Panc1 (cell line): ENCODE results near the gene MYO1A. TPM values are rescaled to one million over a fixed set of nuclear protein-coding genes. Genes with fewer than 3 reads are reported as not detected.
A peak's percentile ranks its signal among the peaks of the same experiment; 100 is the strongest.
"Not testable (repeated sequence)": the region's sequence is repeated elsewhere in the genome, so short reads cannot be mapped to it uniquely, and the experiment has no call there.

Experiments
- ATAC-seq: fragments of 200-7000 bp; cut with Tn5 transposase; 2 replicates; pipeline ENCODE4 v1.9.1; 2020; ENCODE audit warnings: mild to moderate bottlenecking, moderate library complexity
- BruUV-seq: library from RNA; stranded (reverse); fragments of 400-500 nt; replicated peaks from 2 replicates; lab custom pipeline; 2021; lab: Mats Ljungman, UMichigan
- CTCF ChIA-PET: fragments of 300-600 bp; sonication (Branson Sonifier 250); formaldehyde crosslinking; loops from one replicate; lab custom pipeline; 2022; ENCODE audit warnings: antibody characterized with exemption; lab: Charles Lee
- POLR2A ChIA-PET: fragments of 300-600 bp; sonication (Branson Sonifier 250); formaldehyde crosslinking; loops from one replicate; lab custom pipeline; 2022; ENCODE audit warnings: antibody characterized with exemption; lab: Charles Lee
- DNase-seq: peaks from one replicate; pipeline ENCODE4 v3.0.0-alpha.2; 2010; ENCODE audit warnings: low read depth, low spot score
- H3K27ac ChIP-seq: 2 replicates; pipeline ENCODE4 v1.5.1; 2011; ENCODE audit warnings: mild to moderate bottlenecking, low read length, inconsistent platforms
- H3K27me3 ChIP-seq: fragments of 200-500 bp; sonication (Bioruptor generic); 2 replicates; pipeline ENCODE4 v1.6.0; 2014; ENCODE audit warnings: low read length, inconsistent platforms; ENCODE audit not compliant: control insufficient read depth, insufficient read depth
- H3K36me3 ChIP-seq: fragments of 200-500 bp; sonication (Bioruptor generic); 2 replicates; pipeline ENCODE4 v1.5.1; 2014; ENCODE audit warnings: inconsistent platforms, mild to moderate bottlenecking, low read length, moderate library complexity; ENCODE audit not compliant: control insufficient read depth, insufficient read depth
- H3K4me1 ChIP-seq: 2 replicates; pipeline ENCODE4 v1.5.1; 2011; ENCODE audit warnings: inconsistent platforms, mild to moderate bottlenecking, low read length, moderate library complexity; ENCODE audit not compliant: control insufficient read depth, insufficient read depth
- H3K4me3 ChIP-seq, 2 experiments: 2 replicates each; pipeline ENCODE4 v1.5.1; 2011 to 2012; ENCODE audit warnings: low read depth in 2 of 2, low read length in 2 of 2, mild to moderate bottlenecking in 2 of 2, inconsistent platforms in 1 of 2, moderate library complexity in 1 of 2
- H3K9me3 ChIP-seq: fragments of 200-500 bp; sonication (Bioruptor generic); 2 replicates; pipeline ENCODE4 v1.5.1; 2014; ENCODE audit warnings: low read depth, mild to moderate bottlenecking, inconsistent platforms, low read length, moderate library complexity; ENCODE audit not compliant: control insufficient read depth, insufficient read depth
- POLR2AphosphoS5 ChIP-seq: IDR thresholded peaks from 2 replicates; pipeline ENCODE4 v1.6.1; 2012; ENCODE audit warnings: mild to moderate bottlenecking, low read depth, low read length, moderate library complexity
- SIN3A ChIP-seq: IDR thresholded peaks from 2 replicates; pipeline ENCODE4 v1.6.1; 2012; ENCODE audit warnings: low read depth, mild to moderate bottlenecking, low read length, moderate library complexity, borderline replicate concordance; ENCODE audit not compliant: insufficient read depth
- in situ Hi-C: cut with HindIII; loops from 2 replicates; pipeline ENCODE4 v1.10.0; 2016; ENCODE audit warnings: low sequenced_read_pairs, low pct_unique_long_range_greater_than_20kb
- intact Hi-C: fragments of 100-400 bp; cut with micrococcal nuclease; formaldehyde crosslinking; loops from one replicate; pipeline ENCODE4 v1.10.0; 2022; ENCODE audit not compliant: unreplicated experiment
- total RNA-seq: library from RNA; stranded (reverse); gene quantifications from one replicate; pipeline ENCODE4 v1.2.1, GENCODE V29; 2021; ENCODE audit not compliant: unreplicated experiment
- TF ChIP-seq, protein P1 (sequence below): fragments of 450-650 bp; IDR thresholded peaks from 2 replicates; pipeline ENCODE4 v1.5.1; 2017; ENCODE audit warnings: mild to moderate bottlenecking
- TF ChIP-seq, protein P2 (sequence below), 2 experiments: IDR thresholded peaks; 2 replicates each; pipeline ENCODE4 v1.6.1; 2011 to 2012; ENCODE audit warnings: low read depth in 2 of 2, control low read depth in 1 of 2, low read length in 1 of 2, mild to moderate bottlenecking in 1 of 2, moderate library complexity in 1 of 2; ENCODE audit not compliant: insufficient read depth in 1 of 2

The MYO1A gene
- total RNA-seq, 1 experiment from 2014 or later, result not detected

GRCh38 chr12:56987551-56988053 is 62.3 kb downstream of the MYO1A start:
- Histone ChIP-seq H3K9me3 (no peaks in the 10 kb centered on the region), H3K4me1 (no peaks in the 10 kb centered on the region), H3K27ac (no peak overlapping the region), H3K36me3 (no peaks in the 10 kb centered on the region), H3K27me3 (no peaks in the 10 kb centered on the region; the same call in 1 of the 2 replicates), H3K4me3 (no peak overlapping the region)
- ChIA-PET CTCF (interaction anchor here (0.5 to 1.1 kb wide), 5 partner anchors 147 to 229 kb away, joined by 3 to 13 read pairs (median 6); partner anchors contain the start of gene HSD17B6), POLR2A (no interaction called here)
- no TSS peak for BruUV-seq
- DNase-seq (peak; percentile 39), ATAC-seq (peak; percentile 91)
- TF ChIP-seq, protein P1, sequence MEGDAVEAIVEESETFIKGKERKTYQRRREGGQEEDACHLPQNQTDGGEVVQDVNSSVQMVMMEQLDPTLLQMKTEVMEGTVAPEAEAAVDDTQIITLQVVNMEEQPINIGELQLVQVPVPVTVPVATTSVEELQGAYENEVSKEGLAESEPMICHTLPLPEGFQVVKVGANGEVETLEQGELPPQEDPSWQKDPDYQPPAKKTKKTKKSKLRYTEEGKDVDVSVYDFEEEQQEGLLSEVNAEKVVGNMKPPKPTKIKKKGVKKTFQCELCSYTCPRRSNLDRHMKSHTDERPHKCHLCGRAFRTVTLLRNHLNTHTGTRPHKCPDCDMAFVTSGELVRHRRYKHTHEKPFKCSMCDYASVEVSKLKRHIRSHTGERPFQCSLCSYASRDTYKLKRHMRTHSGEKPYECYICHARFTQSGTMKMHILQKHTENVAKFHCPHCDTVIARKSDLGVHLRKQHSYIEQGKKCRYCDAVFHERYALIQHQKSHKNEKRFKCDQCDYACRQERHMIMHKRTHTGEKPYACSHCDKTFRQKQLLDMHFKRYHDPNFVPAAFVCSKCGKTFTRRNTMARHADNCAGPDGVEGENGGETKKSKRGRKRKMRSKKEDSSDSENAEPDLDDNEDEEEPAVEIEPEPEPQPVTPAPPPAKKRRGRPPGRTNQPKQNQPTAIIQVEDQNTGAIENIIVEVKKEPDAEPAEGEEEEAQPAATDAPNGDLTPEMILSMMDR, result peak; percentile 97
- TF ChIP-seq, protein P2, sequence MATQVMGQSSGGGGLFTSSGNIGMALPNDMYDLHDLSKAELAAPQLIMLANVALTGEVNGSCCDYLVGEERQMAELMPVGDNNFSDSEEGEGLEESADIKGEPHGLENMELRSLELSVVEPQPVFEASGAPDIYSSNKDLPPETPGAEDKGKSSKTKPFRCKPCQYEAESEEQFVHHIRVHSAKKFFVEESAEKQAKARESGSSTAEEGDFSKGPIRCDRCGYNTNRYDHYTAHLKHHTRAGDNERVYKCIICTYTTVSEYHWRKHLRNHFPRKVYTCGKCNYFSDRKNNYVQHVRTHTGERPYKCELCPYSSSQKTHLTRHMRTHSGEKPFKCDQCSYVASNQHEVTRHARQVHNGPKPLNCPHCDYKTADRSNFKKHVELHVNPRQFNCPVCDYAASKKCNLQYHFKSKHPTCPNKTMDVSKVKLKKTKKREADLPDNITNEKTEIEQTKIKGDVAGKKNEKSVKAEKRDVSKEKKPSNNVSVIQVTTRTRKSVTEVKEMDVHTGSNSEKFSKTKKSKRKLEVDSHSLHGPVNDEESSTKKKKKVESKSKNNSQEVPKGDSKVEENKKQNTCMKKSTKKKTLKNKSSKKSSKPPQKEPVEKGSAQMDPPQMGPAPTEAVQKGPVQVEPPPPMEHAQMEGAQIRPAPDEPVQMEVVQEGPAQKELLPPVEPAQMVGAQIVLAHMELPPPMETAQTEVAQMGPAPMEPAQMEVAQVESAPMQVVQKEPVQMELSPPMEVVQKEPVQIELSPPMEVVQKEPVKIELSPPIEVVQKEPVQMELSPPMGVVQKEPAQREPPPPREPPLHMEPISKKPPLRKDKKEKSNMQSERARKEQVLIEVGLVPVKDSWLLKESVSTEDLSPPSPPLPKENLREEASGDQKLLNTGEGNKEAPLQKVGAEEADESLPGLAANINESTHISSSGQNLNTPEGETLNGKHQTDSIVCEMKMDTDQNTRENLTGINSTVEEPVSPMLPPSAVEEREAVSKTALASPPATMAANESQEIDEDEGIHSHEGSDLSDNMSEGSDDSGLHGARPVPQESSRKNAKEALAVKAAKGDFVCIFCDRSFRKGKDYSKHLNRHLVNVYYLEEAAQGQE (IDR thresholded peaks at IDR 0.05; ENCODE audit: insufficient read depth in 1 of 2, low read depth in 2 of 2, low read length in 1 of 2), result no peak
- in situ Hi-C loops (no loop called here), intact Hi-C loops (loop anchor here (2.0 to 5.0 kb wide), 2 partner anchors 145 to 229 kb away; no protein-coding TSS in a partner anchor)

- H3K4me3 ChIP-seq, result no peak overlapping the region
- H3K27ac ChIP-seq, result no peak overlapping the region
- no peak for TF ChIP-seq POLR2AphosphoS5
- TF ChIP-seq, protein P2 (IDR thresholded peaks at IDR 0.05; ENCODE audit: insufficient read depth in 1 of 2, low read depth in 2 of 2, low read length in 1 of 2), result no peak
- TF ChIP-seq SIN3A, result no peak
- no TSS peak for BruUV-seq
- ChIA-PET POLR2A (no interaction called here), CTCF (interaction anchor here (0.8 to 1.1 kb wide), 4 partner anchors 147 to 229 kb away, joined by 3 to 13 read pairs (median 6); partner anchors contain the start of gene HSD17B6)
- intact Hi-C loops, result loop anchor here (2.0 to 5.0 kb wide), 2 partner anchors 145 to 228 kb away; no protein-coding TSS in a partner anchor
- DNase-seq, result no peak
- in situ Hi-C loops, result no loop called here
- no peaks in the 10 kb centered on the region; the same call in 1 of the 2 replicates for H3K27me3 ChIP-seq
- ATAC-seq, result no peak
- no peaks in the 10 kb centered on the region for H3K9me3 ChIP-seq
- no peaks in the 10 kb centered on the region for H3K36me3 ChIP-seq
- no peaks in the 10 kb centered on the region for H3K4me1 ChIP-seq
Observed at GRCh38 chr12:56987011-56987410, 62.9 kb downstream of the MYO1A start.

DNA sequence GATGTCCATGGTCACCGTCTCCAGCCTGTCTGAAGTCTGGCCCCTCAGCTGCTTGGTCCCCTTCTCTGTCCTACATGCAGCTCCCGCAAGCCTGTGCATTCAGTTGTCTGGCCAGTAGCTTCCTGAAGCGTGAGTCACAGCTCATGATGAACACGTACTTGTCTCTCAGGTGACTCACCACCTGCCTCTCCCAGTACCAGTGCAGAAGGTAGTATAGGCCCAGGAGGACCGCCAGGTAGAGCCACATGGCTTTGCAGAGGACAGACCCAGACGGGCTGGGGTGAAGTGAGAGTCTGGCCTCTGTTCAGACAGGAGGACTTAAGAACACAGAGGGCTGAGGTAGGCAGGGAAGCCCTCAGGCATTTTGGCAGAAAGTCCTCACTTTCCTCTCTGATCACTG is 64.2 kb downstream of the MYO1A start:
- intact Hi-C loops, result loop anchor here (2.0 to 5.0 kb wide), 2 partner anchors 143 to 227 kb away; no protein-coding TSS in a partner anchor
- POLR2A ChIA-PET, H3K4me3 ChIP-seq, H3K9me3 ChIP-seq, BruUV-seq, H3K27me3 ChIP-seq, H3K36me3 ChIP-seq, H3K27ac ChIP-seq, in situ Hi-C loops, H3K4me1 ChIP-seq: not testable (repeated sequence)
- CTCF ChIA-PET, result interaction anchor here (0.5 to 0.6 kb wide), 4 partner anchors 32 to 229 kb away, joined by 3 to 8 read pairs (median 5); no protein-coding TSS in a partner anchor
- DNase-seq, result peak; percentile 13
- ATAC-seq, result peak; percentile 82
